K562 (cell line): Measurements from ENCODE around the gene HDAC5. TPM values are rescaled to one million over a fixed set of nuclear protein-coding genes. Genes with fewer than 3 reads are reported as not detected.

ENCODE experiments used
- ATAC-seq: fragments of 200-7000 bp; cut with Tn5 transposase; 3 replicates; pipeline ENCODE4 v1.9.1; 2020; ENCODE audit warnings: moderate library complexity
- BruUV-seq: library from RNA; stranded (reverse); fragments of 400-500 nt; replicated peaks from 2 replicates; lab custom pipeline; 2021; lab: Mats Ljungman, UMichigan
- CTCF ChIA-PET: fragments of 300-600 bp; formaldehyde crosslinking; extraction: SDS; loops from one replicate; lab custom pipeline; 2021; ENCODE audit warnings: low intra/inter-chr PET ratio; lab: Yijun Ruan, JAX
- POLR2A ChIA-PET: fragments of 300-600, 350-650 bp; sonication (Branson Sonifier 250); formaldehyde crosslinking; extraction: SDS; loops from one replicate; lab custom pipeline; 2021; ENCODE audit warnings: antibody characterized with exemption, inconsistent platforms; lab: Yijun Ruan, JAX
- DNase-seq, 4 experiments: peaks; one replicate each; pipeline versions ENCODE4 v3.0.0 to v3.0.0-alpha.2; 2011 to 2018; ENCODE audit warnings: low spot score in 3 of 4, mixed read lengths in 3 of 4; ENCODE audit errors: extremely low read depth in 1 of 4
- FAIRE-seq: peaks from 2 replicates; lab custom pipeline; 2011; peaks lifted over from hg19 to GRCh38; lab: Jason Lieb, UNC
- H2AFZ ChIP-seq: 2 replicates; pipeline ENCODE4 v1.6.0; 2011; ENCODE audit warnings: low read depth, low read length, control low read depth, inconsistent platforms
- H3K27ac ChIP-seq: fragments of 200-600 bp; 3 replicates; pipeline ENCODE4 v1.8.0; 2011; ENCODE audit warnings: low read depth, mild to moderate bottlenecking, control low read depth, inconsistent platforms, low read length, moderate library complexity, mixed read lengths; ENCODE audit errors: extremely low read depth
- H3K27me3 ChIP-seq, 2 experiments: fragments of 300-600 bp in 1 of 2; 2 replicates in 1 of 2; 3 replicates in 1 of 2; pipeline versions ENCODE4 v1.6.0 to v1.8.0; 2011; ENCODE audit warnings: inconsistent platforms in 2 of 2, low read length in 2 of 2, mild to moderate bottlenecking in 1 of 2, mixed read lengths in 1 of 2, moderate library complexity in 1 of 2; ENCODE audit not compliant: control insufficient read depth in 2 of 2, insufficient read depth in 2 of 2
- H3K36me3 ChIP-seq: fragments of 300-600 bp; 3 replicates; pipeline ENCODE4 v1.8.0; 2011; ENCODE audit warnings: mild to moderate bottlenecking, low read length, inconsistent platforms; ENCODE audit not compliant: control insufficient read depth, insufficient read depth
- H3K4me1 ChIP-seq, 2 experiments: fragments of 200-600 bp in 1 of 2; replicated peaks in 1 of 2; 2 replicates in 1 of 2; 3 replicates in 1 of 2; pipeline versions ENCODE4 v1.5.1 to v1.8.0; 2011; ENCODE audit warnings: inconsistent platforms in 2 of 2, low read length in 2 of 2, mild to moderate bottlenecking in 1 of 2, mixed read lengths in 1 of 2, moderate library complexity in 1 of 2; ENCODE audit not compliant: control insufficient read depth in 2 of 2, insufficient read depth in 2 of 2
- H3K4me2 ChIP-seq: 2 replicates; pipeline ENCODE4 v1.6.1; 2011; ENCODE audit warnings: low read length, control low read depth, inconsistent platforms, mixed read lengths; ENCODE audit not compliant: insufficient read depth
- H3K4me3 ChIP-seq: fragments of 200-600 bp; sonication (generic), shearing (Covaris generic); 2 replicates; pipeline ENCODE4 v1.5.1; 2016; ENCODE audit warnings: control low read depth, inconsistent platforms
- H3K79me2 ChIP-seq: fragments of 200-600 bp; 3 replicates; pipeline ENCODE4 v1.8.0; 2011; ENCODE audit warnings: low read length, inconsistent platforms; ENCODE audit not compliant: control insufficient read depth, insufficient read depth
- H3K9ac ChIP-seq, 2 experiments: 2 replicates each; pipeline versions ENCODE4 v1.6.0 to v1.6.1; 2011; ENCODE audit warnings: low read depth in 2 of 2, low read length in 2 of 2, control low read depth in 1 of 2, inconsistent platforms in 1 of 2, mild to moderate bottlenecking in 1 of 2, mixed read lengths in 1 of 2; ENCODE audit not compliant: insufficient read depth in 1 of 2
- H3K9me1 ChIP-seq: one replicate; pipeline ENCODE4 v1.6.0; 2011; ENCODE audit warnings: inconsistent platforms, mild to moderate bottlenecking, low read length, moderate library complexity; ENCODE audit not compliant: control insufficient read depth, insufficient read depth
- H3K9me3 ChIP-seq: replicated peaks from 2 replicates; pipeline ENCODE4 v1.5.1; 2011; ENCODE audit warnings: low read depth, low read length, inconsistent platforms; ENCODE audit not compliant: control insufficient read depth, insufficient read depth
- H4K20me1 ChIP-seq: replicated peaks from 2 replicates; pipeline ENCODE4 v1.6.1; 2011; ENCODE audit warnings: low read length, inconsistent platforms, mixed read lengths; ENCODE audit not compliant: control insufficient read depth, insufficient read depth
- BCLAF1 ChIP-seq, 2 experiments: fragments of 450-650 bp in 1 of 2; IDR thresholded peaks; 2 replicates each; pipeline ENCODE4 v1.6.1; 2011 to 2017; ENCODE audit warnings: low read depth in 2 of 2, antibody characterized with exemption in 1 of 2, borderline replicate concordance in 1 of 2, low read length in 1 of 2, mild to moderate bottlenecking in 1 of 2, mixed read lengths in 1 of 2; ENCODE audit not compliant: control insufficient read depth in 1 of 2
- DMBX1 ChIP-seq: fragments of 250-450 bp; sonication (Bioruptor Pico); IDR thresholded peaks from 2 replicates; pipeline ENCODE4 v1.8.0; 2022; ENCODE audit warnings: inconsistent platforms, mild to moderate bottlenecking, moderate library complexity, borderline replicate concordance
- FOXP4 ChIP-seq: sonication (generic); formaldehyde crosslinking; IDR thresholded peaks from 2 replicates; pipeline ENCODE4 v1.8.0; 2022; ENCODE audit warnings: mild to moderate bottlenecking, missing genetic modification reagents, borderline replicate concordance
- KDM5B ChIP-seq: fragments of 200-600 bp; sonication (generic); IDR thresholded peaks from 2 replicates; pipeline ENCODE4 v1.6.1; 2012; ENCODE audit warnings: low read depth, mild to moderate bottlenecking, moderate library complexity, low read length, control low read depth, inconsistent platforms; ENCODE audit not compliant: insufficient replicate concordance
- KLF10 ChIP-seq: fragments of 250-450 bp; sonication (Bioruptor Pico); IDR thresholded peaks from 2 replicates; pipeline ENCODE4 v1.6.1; 2021; ENCODE audit warnings: matching md5 sums
- NR0B1 ChIP-seq: fragments of 450-650 bp; IDR thresholded peaks from one replicate; pipeline ENCODE4 v1.6.1; 2018; ENCODE audit warnings: mild to moderate bottlenecking, moderate library complexity; ENCODE audit not compliant: partially characterized antibody
- PTRF ChIP-seq: fragments of 450-650 bp; IDR thresholded peaks from 2 replicates; pipeline ENCODE4 v1.6.1; 2016; ENCODE audit warnings: mild to moderate bottlenecking, missing genetic modification characterization, missing compliant biosample characterization
- ZBTB43 ChIP-seq: sonication (generic); formaldehyde crosslinking; IDR thresholded peaks from 2 replicates; pipeline ENCODE4 v1.8.0; 2023; ENCODE audit warnings: mild to moderate bottlenecking, missing genetic modification reagents
- ZNF79 ChIP-seq: fragments of 250-450 bp; sonication (Bioruptor Pico); IDR thresholded peaks from 2 replicates; pipeline ENCODE4 v1.4.0; 2020; ENCODE audit warnings: low read depth, mild to moderate bottlenecking, moderate library complexity
- WGBS: fragments of 100-300 bp; shearing (Covaris generic); methylation state at CpG from one replicate; pipeline ENCODE4 v1.1.6; 2016; ENCODE audit warnings: low coverage, mixed read lengths; ENCODE audit not compliant: insufficient coverage; ENCODE audit errors: missing lambda C conversion rate; 5-methylcytosine and 5-hydroxymethylcytosine counted together
- in situ Hi-C: fragments of 300-500 bp; cut with MboI; formaldehyde crosslinking; loops from 4 replicates; pipeline ENCODE4 v1.15.0; 2018; ENCODE audit warnings: inconsistent platforms, mixed read lengths
- intact Hi-C: fragments of 100-400 bp; cut with micrococcal nuclease; formaldehyde crosslinking; loops from 2 replicates; pipeline ENCODE4 v1.14.2; 2022
- polyA plus RNA-seq, 8 experiments: library from polyadenylated mRNA; depleted of rRNA in 4 of 8; stranded (reverse) in 5 of 8; unstranded in 3 of 8; fragments of >200 nt; fragmentation: Nextera tagmentation in 2 of 8; fragmentation: Illumina TruSeq in 1 of 8; extraction: Ambion mirVana in 2 of 8; extraction: Trizol in 1 of 8; gene quantifications; 2 replicates each; pipeline versions ENCODE4 v1.2.1 to v1.2.3, GENCODE V29; 2011 to 2014; ENCODE audit warnings: inconsistent platforms in 1 of 8, missing spikeins in 1 of 8
- total RNA-seq, 7 experiments: library from RNA; depleted of rRNA in 6 of 7; stranded (reverse); fragments of >200 nt in 6 of 7; fragmentation: Illumina TruSeq in 2 of 7; extraction: Trizol in 2 of 7; gene quantifications; 2 replicates each; pipeline versions ENCODE4 v1.2.1 to v1.2.3, GENCODE V29; 2011 to 2021; ENCODE audit warnings: low replicate concordance in 1 of 7

The HDAC5 gene
- total and polyA plus RNA-seq, 9 of the 15 experiments (the other 6 are each of a cell fraction or from before 2014, with no cell fraction given), result 0.45 to 26.2 (median 16.4) TPM

GRCh38 chr17:44106801-44107200 is 16.6 kb downstream of the HDAC5 start:
- H3K9ac ChIP-seq, result no peak overlapping the region; a peak in 1 of 4 replicates
- H3K27ac ChIP-seq, result no peak overlapping the region
- ChIA-PET POLR2A (interaction anchor here (0.7 to 1.7 kb wide), 5 partner anchors 9 to 32 kb away, joined by 3 to 8 read pairs (median 4); no protein-coding TSS in a partner anchor), CTCF (no interaction called here)
- DNase-seq, result no peak
- intact Hi-C loops, result no loop called here
- ATAC-seq, result no peak
- H3K4me2 ChIP-seq, result no peak overlapping the region
- H3K4me3 ChIP-seq, result no peak overlapping the region
- peaks cover 31 to 49% of the 10 kb centered on the region in 2 experiments for H3K4me1 ChIP-seq
- FAIRE-seq, result no peak
- in situ Hi-C loops, result no loop called here
- H3K9me3 ChIP-seq, result no peaks in the 10 kb centered on the region
- no TSS peak for BruUV-seq
- no peak overlapping the region for H2AFZ ChIP-seq
- H3K27me3 ChIP-seq, result no peaks in the 10 kb centered on the region
- 80% methylated on average over 4 of the region's 4 CpGs for WGBS
- H3K9me1 ChIP-seq, result peaks cover 10% of the 10 kb centered on the region
- H3K79me2 ChIP-seq, result peaks cover 5% of the 10 kb centered on the region; the same call in 1 of the 3 replicates
- peaks cover 7% of the 10 kb centered on the region for H4K20me1 ChIP-seq
- no peaks in the 10 kb centered on the region; the same call in 2 of the 3 replicates for H3K36me3 ChIP-seq
- no peak for TF ChIP-seq KDM5B
- TF ChIP-seq DMBX1 (CRISPR knock-in tag), result no peak
- no peak for TF ChIP-seq NR0B1
- no peak for TF ChIP-seq ZBTB43
- TF ChIP-seq BCLAF1 (IDR thresholded peaks at IDR 0.05; ENCODE audit: borderline replicate concordance in 1 of 2, control insufficient read depth in 1 of 2, low read depth in 2 of 2, low read length in 1 of 2), result no peak
- no peak for TF ChIP-seq PTRF
- TF ChIP-seq FOXP4 (CRISPR knock-in tag), result no peak
- no peak for TF ChIP-seq ZNF79 (CRISPR knock-in tag)
- no peak for TF ChIP-seq KLF10 (CRISPR knock-in tag)
